Hematopoietic multipotent progenitor cell treated with erythropoietin and hydrocortisone succinate and interleukin-3 and kit ligand, for 4 days (in vitro differentiated cells): ENCODE data around the gene KCTD17.
"Not testable (repeated sequence)": the region's sequence is repeated elsewhere in the genome, so short reads cannot be mapped to it uniquely, and the experiment has no call there.

Experiments used
- DNase-seq: peaks from one replicate; pipeline ENCODE4 v3.0.0-alpha.2; 2015

Gene KCTD17

DNA sequence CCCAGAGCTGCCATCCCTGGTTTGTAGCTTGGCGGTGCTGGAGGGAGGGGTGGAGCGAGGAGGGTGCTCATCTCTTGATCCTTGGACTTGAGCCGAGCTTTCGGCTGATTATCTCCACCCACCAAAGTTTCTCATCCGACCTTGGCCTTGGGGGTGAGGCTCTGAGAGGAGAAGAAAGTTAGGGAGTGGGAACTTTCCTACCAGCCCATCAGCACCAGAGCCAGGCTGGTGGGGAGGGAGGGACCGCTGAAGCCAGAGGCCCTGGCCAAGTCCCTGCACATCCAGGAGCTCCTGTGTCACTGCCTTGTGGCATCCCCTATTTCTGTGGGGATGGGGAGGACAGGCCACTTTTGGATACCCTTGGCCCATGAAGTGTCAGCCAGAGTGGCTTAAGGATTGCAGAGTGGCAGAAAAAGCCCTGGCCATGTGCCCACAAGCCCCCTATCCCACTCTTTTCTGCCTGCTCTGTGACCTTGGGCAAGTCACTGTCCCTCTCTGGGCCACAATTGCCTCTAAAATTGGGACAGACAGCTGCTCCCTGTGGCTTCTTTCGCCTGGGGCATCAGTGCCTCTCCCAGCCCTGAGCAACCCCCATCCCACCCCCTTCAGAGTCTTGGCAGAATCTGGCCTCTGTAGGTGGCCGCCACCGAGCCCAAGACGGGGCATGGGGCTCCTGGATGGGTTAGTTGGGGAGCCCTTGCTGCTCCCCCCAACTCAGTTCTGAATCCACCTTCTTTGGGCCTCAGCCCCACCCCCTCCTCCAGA, 10.3 kb downstream of the KCTD17 start:
- no peak for DNase-seq

DNA sequence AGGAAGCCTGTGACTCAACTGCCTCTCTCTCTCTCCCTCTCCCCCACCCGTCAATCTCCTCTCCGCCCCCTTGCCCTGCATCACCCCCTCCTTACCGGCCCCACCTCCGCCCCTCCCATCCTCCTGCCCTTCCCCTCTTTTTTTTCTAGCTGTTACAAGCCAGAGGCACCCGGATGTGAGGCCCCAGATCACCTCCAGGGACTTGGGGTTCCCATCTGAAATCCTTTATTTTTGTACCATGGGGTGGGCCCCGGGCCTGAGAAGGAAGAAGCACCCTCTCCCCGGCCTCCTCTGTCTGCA, 10.8 kb downstream of the KCTD17 start:
- DNase-seq = no peak

- DNase-seq = no peak
These were observed 11.3 kb downstream of the KCTD17 start for GRCh38 chr22:37062702-37063381.

GRCh38 chr22:37063431-37064420, 12.2 kb downstream of the KCTD17 start:
- no peak for DNase-seq

DNA sequence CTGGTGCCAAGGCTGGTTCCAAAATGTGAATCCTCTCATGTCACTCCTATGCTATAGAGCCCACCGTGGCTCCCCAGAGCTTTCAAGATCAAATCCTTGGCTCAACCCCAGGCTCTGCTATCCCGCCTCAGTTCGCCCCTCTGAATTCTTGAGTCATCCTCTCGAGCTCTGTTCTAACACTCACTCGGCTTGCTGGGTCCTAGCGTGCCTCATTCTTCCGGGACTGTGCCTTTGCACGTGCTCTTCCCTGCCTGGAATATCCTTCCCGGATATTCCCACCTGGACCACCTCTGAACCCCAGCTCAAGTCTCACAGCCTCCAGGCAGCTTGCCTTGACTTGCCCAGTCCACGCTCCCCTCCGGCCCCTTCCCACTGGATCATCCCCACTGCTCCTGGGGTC, 13.0 kb downstream of the KCTD17 start:
- no peak for DNase-seq

- no peak for DNase-seq
These were observed 13.6 kb downstream of the KCTD17 start for GRCh38 chr22:37065180-37065579.

GRCh38 chr22:37065961-37066360, 14.4 kb downstream of the KCTD17 start:
- DNase-seq = no peak

- no peak for DNase-seq
These were observed 15.9 kb downstream of the KCTD17 start for GRCh38 chr22:37067428-37067827.

- DNase-seq = peak; percentile 30
These were observed 17.3 kb downstream of the KCTD17 start for GRCh38 chr22:37068859-37069258.

GRCh38 chr22:37069319-37069718, 17.8 kb downstream of the KCTD17 start:
- DNase-seq = no peak

DNA sequence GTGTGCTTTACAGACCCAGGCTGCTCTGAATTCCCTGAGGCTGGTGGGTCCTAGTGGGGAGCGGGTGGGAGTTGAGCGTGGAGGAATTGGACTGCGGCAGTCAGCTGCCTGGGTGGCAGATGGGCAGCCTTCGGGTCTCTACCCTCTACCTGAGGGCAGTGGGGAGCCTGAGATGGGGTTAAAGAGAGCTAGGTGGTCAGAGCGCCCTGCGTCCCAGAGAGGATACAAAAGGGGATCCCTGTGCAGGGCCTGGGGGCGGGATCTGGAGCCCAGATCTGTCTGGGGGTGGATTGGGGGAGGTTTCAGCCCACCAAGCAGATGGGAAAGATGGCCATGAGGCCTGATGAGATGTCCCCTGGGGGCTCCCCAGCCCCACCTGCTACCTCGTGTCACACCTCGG, 18.2 kb downstream of the KCTD17 start:
- no peak for DNase-seq

GRCh38 chr22:37070334-37070733, 18.8 kb downstream of the KCTD17 start:
- DNase-seq = no peak

- no peak for DNase-seq
These were observed 19.2 kb downstream of the KCTD17 start for GRCh38 chr22:37070744-37071143.

- not testable (repeated sequence) for DNase-seq
These were observed 20.5 kb downstream of the KCTD17 start for GRCh38 chr22:37071850-37072592.

GRCh38 chr22:37072673-37073072, 21.1 kb downstream of the KCTD17 start:
- DNase-seq = no peak

DNA sequence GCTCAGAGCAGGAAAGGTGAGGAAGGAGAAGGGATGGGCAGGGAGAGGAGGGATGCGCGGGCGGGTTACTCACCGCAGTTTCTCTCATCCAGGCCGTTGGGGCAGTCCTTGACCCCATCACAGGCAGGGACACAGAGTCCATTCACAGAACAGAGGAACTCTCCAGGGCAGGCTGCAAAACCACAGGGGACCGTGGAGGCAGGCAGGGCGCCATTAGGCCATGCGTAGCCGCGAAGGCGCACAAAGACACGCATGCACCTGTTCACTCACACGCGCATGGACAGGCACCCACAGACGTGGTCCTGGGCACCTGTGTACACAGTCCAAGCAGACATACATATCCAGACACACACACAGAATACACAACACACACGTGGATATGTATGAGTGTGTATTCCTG, 23.0 kb downstream of the KCTD17 start:
- no peak for DNase-seq

DNA sequence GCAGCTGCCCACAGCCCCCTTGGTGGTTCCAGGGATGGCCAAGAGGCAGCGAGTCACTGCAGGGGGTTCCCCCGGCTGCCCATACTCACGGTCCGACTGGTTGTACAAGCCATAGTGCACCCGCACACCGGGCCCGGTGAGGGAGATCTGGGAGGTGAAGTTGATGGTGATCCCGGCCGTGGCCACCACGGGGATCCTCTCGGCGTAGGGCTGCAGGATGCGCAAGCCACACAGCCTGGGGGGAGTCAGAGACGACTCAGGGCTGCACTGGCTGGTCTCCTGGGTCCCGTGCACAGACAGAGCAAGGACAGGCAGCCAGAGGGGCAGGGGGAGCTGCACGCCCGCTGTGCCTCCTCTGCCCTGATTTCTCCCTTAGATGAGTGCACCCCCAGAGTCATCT, 23.5 kb downstream of the KCTD17 start:
- no peak for DNase-seq

DNA sequence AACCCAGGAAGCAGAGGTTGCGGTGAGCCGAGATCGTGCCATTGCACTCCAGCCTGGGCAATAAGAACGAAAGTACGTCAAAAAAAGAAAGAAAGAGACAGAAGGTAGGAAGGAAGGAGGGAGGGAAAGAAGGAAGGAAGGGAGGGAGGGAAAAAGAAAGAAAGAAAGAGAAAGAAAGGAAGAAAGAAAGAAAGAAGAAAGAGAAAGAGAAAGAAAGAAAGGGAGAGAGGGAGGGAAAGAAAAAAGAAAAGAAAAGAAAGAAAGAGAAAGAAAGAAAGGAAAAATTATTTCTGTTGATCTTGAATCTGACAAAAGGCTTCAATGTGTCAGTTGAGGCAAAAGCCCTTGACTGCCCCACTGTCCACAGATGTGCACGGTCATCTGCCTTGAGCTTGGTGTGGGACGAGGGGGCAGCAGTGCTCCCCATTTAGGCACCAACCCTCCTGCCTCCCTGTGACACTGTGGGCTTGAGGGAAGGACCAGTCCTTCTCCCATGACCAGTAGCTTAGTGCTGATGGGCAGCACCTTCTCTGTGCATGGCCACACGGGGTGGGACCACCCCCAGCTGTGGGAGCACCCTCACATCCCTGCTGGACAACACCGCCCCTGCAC, 24.4 kb downstream of the KCTD17 start:
- DNase-seq = no peak

DNA sequence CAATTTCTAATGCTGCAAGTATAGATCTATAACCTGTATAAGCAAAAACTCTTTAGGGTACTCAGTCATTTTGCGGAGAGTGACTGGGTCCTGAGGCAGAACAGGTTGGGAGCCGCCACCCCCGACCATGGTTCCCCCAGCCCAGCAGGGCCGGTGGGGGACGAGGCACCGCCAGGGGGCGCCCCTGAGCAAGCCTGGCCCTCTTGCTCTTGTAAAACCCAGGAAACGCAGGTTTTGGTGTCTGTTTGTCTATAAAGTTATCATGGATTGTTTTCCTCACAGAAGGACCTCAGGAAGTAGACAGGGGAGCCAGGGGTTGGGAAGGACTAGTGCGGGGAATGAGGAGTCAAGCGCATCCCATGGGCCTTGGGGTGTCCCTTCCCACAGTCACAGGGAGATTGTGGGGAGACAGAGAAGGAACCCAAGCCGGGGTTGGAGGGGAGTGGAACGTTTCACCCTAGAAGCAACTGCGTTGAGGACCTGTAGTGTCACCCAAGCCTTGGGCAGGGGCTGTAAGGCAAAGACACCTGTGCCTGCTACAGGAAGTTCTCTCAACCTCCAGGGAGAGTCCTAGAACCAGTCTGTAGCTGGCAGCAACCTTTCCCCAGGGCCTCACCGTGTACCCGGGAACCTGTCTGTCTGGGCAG, 26.4 kb downstream of the KCTD17 start:
- DNase-seq = peak; percentile 75

GRCh38 chr22:37079158-37079557, 27.6 kb downstream of the KCTD17 start:
- DNase-seq = no peak

DNA sequence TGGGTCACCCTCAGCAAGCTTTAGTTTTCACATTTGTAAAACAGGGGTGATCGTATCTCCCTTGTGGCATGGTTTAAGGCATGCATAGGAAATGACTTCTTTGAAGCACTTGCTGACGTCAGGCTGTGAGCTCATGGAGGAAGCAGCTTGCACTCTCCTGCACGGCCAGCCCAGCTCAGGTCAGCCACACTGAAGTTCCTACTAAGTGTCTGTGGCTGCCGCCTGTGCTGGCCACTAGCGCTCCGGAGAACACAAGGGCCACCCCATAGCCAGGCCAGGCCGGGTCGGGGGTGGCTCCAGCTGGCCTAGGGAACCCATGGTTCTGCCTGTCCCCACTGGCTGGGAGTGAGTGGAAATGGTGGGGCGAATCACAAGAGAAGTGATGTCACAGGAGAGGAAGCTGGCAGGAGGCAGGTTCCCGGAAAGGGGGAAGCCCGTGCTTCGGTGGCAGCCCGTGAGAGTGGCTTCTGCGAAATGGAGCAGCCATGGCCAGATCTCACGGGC, 28.2 kb downstream of the KCTD17 start:
- peak; percentile 79 for DNase-seq

DNA sequence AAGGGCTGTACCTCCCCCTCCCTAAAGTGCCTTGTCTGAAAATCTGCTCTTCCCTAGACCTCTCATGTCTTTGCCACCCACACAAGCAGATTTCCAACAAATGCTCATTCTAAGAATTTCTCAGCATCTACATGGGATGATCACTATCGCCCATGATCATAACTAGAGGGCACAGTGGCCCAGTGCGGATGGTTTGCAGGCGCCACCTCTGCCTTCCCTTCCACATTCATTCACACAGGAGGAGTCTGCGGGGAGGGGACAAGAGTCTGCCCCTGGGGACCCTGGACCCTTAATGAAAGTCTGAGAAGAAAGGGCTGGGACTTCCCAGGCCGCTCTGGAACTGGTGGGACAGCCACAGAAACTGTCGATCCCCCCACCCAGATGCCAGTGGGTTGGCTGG, 28.9 kb downstream of the KCTD17 start:
- DNase-seq = no peak
